Motor neuron (in vitro differentiated cells): Measurements from ENCODE around the gene SDCBP2. TPM values are rescaled to one million over a fixed set of nuclear protein-coding genes. Genes with fewer than 3 reads are reported as not detected.
A peak's percentile ranks its signal among the peaks of the same experiment; 100 is the strongest.

ENCODE experiments used
- ATAC-seq, 8 experiments: fragments of 200-7000 bp; cut with Tn5 transposase; replicated peaks in 6 of 8; 2 replicates each; pipeline ENCODE4 v1.8.0; 2021; ENCODE audit warnings: mild to moderate bottlenecking in 8 of 8, moderate library complexity in 8 of 8
- H3K27ac ChIP-seq, 2 donors: fragments of 250-450 bp; sonication (Bioruptor Pico); 2 replicates each; pipeline ENCODE4 v1.9.0; 2021; ENCODE audit warnings: antibody characterized with exemption in 2 of 2, mild to moderate bottlenecking in 2 of 2, moderate library complexity in 1 of 2
- H3K4me1 ChIP-seq, 2 donors: fragments of 250-450 bp; sonication (Bioruptor Pico); replicated peaks in 1 of 2; 2 replicates each; pipeline ENCODE4 v1.6.1; 2021; ENCODE audit warnings: antibody characterized with exemption in 2 of 2, mild to moderate bottlenecking in 2 of 2, moderate library complexity in 1 of 2
- H3K4me3 ChIP-seq, 5 donors: fragments of 250-450 bp; sonication (Bioruptor Pico); 2 replicates each; pipeline ENCODE4 v1.9.0; 2021; ENCODE audit warnings: antibody characterized with exemption in 5 of 5, mild to moderate bottlenecking in 5 of 5, moderate library complexity in 4 of 5
- WGBS, 10 experiments: fragments of 450-650 bp; shearing (Covaris generic); methylation state at CpG; one replicate each; pipeline ENCODE4 v1.0.0; 2022; 5-methylcytosine and 5-hydroxymethylcytosine counted together
- in situ Hi-C, 9 experiments: fragments of 400-800 bp; cut with MboI; loops; one replicate each; pipeline ENCODE4 v1.15.0; 2021; ENCODE audit warnings: low sequenced_read_pairs in 9 of 9, low pct_unique_long_range_greater_than_20kb in 2 of 9; ENCODE audit not compliant: unreplicated experiment in 9 of 9
- total RNA-seq, 8 experiments: library from RNA; unstranded; fragments of 300-600 nt; gene quantifications; 2 replicates each; pipeline versions ENCODE4 v1.2.3 to v1.2.4, GENCODE V29; 2022

SDCBP2 gene
- total RNA-seq, 8 experiments from 2014 or later: 1.4 to 16.3 (median 2.8) TPM

DNA sequence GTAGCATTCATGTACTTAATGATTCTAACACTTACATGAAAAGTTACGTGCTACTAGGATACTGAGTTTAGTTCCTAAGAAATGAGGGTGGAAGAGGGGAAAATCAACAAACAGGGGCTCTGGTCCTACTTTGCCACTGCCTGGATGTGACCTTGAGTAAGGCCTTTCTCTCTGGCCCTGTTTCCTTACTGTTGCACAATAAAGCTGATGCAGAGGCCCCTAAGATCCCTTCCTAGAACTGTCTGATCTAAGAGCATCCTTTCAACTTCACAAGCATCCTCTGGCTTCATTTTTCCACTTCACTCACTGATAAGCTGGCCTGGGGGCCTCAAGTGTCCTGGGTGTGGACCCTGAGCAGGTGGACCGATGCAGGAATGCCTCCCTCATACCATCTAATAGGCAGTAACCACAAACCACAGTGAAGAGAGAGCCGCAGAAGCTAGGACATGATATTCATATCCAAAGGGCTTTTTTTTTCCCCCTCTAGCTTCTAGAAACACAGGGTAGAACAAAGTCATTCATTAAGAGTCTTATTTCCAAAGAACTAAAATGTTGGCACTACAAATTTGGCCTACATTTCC lies 42.4 kb upstream of the SDCBP2 start:
- H3K27ac ChIP-seq: no peak overlapping the region
- peak in 1 of 8 experiments; percentile 53 for ATAC-seq
- H3K4me1 ChIP-seq: peaks cover 0 to 2% of the 10 kb centered on the region in 2 donors
- in situ Hi-C loops: no loop called here
- H3K4me3 ChIP-seq: no peak overlapping the region
- WGBS, 10 experiments: 51 to 100% (median 100%) methylated on average over 1 to 2 of the region's 3 CpGs; no CpG with 5 or more reads in 1 of the 10 experiments

DNA sequence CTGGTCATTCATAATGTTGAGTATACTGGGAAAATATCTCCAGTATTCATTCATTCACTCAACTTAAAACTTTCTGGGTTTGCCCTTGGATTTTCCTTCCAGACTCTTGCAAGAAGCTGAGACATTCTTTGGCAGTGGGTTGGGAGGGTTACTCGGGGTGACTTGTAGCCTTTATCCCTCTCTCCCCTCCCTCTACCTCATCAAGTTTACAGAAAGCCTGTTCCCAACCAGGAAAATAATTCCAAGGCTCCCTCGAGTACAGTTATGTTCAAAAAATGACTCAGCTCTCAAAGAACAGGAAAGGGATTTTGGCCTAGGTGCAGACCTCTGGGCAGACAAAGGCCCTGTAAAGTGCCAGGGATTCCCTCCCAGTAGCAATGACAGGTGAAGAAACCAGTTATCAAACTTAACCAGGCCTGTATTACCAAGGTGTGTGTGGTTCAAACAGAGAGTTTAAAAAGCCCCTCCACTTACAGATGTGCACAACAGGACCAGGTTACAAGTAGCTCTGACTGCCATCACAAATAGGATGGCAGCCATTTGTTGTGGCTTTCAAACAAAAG lies 41.7 kb upstream of the SDCBP2 start:
- no peak for ATAC-seq
- H3K27ac ChIP-seq: no peak overlapping the region
- in situ Hi-C loops: no loop called here

DNA sequence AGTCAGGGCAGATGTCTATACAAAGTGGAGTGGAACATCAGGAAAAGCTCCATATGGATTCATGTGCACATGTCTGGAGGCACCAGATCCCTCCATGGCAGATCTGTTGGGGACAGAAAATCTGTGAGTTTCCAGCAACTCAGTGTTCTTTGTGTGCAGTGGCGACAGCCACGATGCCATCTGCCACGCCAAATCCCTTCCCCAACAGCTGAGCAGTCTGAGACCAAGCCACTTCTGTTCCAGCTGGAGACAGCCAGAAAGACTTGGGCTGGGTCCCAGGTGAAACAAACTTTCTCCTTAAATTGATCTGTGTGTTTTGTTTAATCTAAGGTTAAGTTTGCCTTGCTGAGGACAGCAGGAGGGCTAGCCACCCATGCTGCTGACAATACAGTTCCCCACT lies 41.0 kb upstream of the SDCBP2 start:
- no peak for ATAC-seq
- Histone ChIP-seq H3K27ac (no peak overlapping the region), H3K4me3 (no peak overlapping the region), H3K4me1 (peaks cover 0 to 2% of the 10 kb centered on the region in 2 donors)
- in situ Hi-C loops: no loop called here
- 59 to 100% (median 100%) methylated on average over 1 to 3 of the region's 3 CpGs; no CpG with 5 or more reads in 5 of the 10 experiments for WGBS, 10 experiments

More for the DNA sequence above, 41.7 kb upstream of the SDCBP2 start:
- Histone ChIP-seq H3K4me1 (peaks cover 0 to 2% of the 10 kb centered on the region in 2 donors), H3K4me3 (no peak overlapping the region)
- WGBS, 10 experiments: 0 to 100% (median 90%) methylated on average over 1 of the region's 2 CpGs; no CpG with 5 or more reads in 4 of the 10 experiments

DNA sequence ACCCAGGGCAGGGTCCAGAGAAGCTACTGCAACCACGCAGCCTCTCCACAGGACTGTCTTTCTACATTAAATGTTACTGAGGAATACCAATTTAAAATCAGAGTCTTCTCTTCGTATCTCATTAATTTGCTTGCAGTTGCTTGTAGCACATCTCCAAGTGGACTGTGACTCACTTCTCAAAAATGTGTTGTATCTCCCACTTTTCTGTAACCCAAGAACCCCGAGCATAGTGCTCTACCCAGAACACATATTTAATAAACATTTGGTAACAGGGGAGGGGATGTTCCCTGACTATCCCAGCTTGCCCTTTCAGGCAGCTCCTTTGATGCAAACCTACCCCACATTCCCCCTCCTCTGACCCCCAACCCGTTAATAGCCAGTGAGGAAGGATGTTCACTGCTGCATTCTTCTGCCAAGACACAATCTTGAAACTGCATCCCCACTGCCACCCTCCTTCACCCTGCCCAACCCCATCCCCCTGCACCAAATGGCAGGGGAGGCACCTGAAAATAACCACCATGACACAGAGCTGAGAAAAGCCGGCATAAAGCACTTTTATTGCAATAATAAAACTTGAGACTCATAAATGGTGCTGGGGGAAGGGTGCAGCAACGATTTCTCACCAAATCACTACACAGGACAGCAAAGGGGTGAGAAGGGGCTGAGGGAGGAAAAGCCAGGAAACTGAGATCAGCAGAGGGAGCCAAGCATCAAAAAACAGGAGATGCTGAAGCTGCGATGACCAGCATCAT lies 39.7 kb upstream of the SDCBP2 start:
- no peak overlapping the region for H3K4me3 ChIP-seq
- no peak overlapping the region for H3K27ac ChIP-seq
- 57 to 100% (median 86%) methylated on average over 1 to 4 of the region's 7 CpGs; no CpG with 5 or more reads in 3 of the 10 experiments for WGBS, 10 experiments
- H3K4me1 ChIP-seq: peaks cover 0 to 2% of the 10 kb centered on the region in 2 donors
- peak in 1 of 8 experiments; percentile 30 for ATAC-seq
- in situ Hi-C loops: no loop called here

DNA sequence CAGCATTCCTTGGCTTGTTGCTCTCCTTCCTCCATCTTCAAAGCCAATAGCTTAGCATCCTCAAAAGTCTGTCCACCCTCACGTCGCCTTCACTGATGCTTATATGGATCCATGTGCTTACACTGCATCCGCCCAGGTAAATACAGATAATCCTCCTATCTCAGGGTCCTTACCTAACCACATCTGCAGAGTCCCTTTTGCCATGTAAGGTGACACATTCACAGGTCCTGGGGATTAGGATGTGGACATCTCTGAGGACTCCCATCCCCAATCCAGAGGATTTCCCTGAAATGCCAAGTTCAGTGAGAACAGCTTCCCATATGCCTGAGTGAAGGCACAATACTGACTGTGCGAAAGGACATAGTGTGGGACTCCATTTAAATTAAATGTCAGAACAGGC lies 38.5 kb upstream of the SDCBP2 start:
- ATAC-seq: no peak
- in situ Hi-C loops: no loop called here
- H3K4me3 ChIP-seq: no peak overlapping the region
- H3K4me1 ChIP-seq: peaks cover 0 to 2% of the 10 kb centered on the region in 2 donors
- H3K27ac ChIP-seq: no peak overlapping the region
- WGBS, 10 experiments: 88 to 100% (median 100%) methylated on average over 1 of the region's 4 CpGs; no CpG with 5 or more reads in 7 of the 10 experiments

DNA sequence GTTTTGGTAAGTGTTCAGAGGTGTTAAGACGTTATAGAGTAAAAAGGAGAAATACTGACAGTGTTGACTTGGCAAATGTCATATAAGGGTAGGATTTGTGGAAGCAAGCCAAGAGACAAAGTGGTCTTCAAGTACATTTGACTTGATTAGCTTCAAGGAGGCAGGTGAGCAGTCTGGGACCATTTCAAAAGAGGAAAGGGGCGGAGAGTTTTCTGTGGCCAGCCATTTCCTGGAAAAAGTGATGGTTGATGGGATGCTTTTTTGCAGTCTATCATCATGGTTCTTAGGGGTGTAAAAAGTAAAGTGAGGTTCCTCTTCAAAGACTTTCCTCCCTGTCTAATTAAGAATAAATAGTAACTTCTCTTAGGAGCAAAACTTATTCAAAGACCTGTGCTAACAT lies 35.2 kb upstream of the SDCBP2 start:
- in situ Hi-C loops: no loop called here
- Histone ChIP-seq H3K4me1 (no peaks in the 10 kb centered on the region), H3K27ac (no peak overlapping the region), H3K4me3 (no peak overlapping the region)
- 88 to 100% (median 100%) methylated on average over 1 to 2 of the region's 2 CpGs; no CpG with 5 or more reads in 1 of the 10 experiments for WGBS, 10 experiments
- ATAC-seq: no peak

DNA sequence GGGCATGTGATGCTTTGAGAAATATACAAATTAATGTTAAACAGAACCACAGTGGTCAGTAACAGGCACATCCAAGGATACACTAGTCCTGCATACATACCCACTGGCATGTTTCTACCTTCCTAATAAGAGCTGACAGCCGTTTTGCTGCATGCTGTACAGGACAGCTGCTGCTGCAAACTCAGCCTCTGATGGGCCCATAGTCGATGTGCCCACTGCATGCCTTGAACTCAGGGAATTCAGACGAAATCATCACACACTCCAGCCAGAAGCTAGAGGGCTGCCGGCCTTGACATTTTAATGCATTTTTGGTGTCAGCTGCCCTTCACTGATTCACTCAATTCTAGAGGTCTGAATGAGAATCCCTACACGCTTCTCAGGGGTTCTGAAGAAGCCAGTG lies 34.6 kb upstream of the SDCBP2 start:
- H3K4me1 ChIP-seq: no peaks in the 10 kb centered on the region
- WGBS, 10 experiments: 60 to 100% (median 89%) methylated on average over 1 to 3 of the region's 5 CpGs; no CpG with 5 or more reads in 1 of the 10 experiments
- H3K4me3 ChIP-seq: no peak overlapping the region
- in situ Hi-C loops: no loop called here
- no peak for ATAC-seq
- H3K27ac ChIP-seq: no peak overlapping the region

DNA sequence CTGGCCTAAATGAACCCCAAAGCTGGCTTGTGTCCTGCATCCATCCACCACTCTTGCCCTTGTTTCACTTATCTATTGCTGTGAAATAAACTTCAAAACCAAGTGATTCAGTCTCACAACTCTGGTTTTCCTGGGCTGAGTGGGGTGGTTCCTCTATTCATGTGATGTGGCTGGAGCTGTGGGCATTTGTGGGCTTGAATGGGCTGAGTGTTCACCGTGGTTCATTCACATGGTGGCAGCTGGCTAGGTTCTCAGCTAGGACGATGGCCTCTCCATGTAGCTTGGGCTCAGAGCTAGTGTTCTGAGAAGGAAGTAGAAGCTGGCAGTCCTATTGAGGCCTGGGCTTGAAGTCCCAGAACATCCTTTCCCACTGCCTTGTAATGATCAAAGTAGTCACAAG lies 33.5 kb upstream of the SDCBP2 start:
- Histone ChIP-seq H3K27ac (no peak overlapping the region), H3K4me1 (no peaks in the 10 kb centered on the region), H3K4me3 (no peak overlapping the region)
- in situ Hi-C loops: no loop called here
- 73 to 100% (median 82%) methylated on average over 1 to 2 of the region's 2 CpGs; no CpG with 5 or more reads in 4 of the 10 experiments for WGBS, 10 experiments
- no peak for ATAC-seq

DNA sequence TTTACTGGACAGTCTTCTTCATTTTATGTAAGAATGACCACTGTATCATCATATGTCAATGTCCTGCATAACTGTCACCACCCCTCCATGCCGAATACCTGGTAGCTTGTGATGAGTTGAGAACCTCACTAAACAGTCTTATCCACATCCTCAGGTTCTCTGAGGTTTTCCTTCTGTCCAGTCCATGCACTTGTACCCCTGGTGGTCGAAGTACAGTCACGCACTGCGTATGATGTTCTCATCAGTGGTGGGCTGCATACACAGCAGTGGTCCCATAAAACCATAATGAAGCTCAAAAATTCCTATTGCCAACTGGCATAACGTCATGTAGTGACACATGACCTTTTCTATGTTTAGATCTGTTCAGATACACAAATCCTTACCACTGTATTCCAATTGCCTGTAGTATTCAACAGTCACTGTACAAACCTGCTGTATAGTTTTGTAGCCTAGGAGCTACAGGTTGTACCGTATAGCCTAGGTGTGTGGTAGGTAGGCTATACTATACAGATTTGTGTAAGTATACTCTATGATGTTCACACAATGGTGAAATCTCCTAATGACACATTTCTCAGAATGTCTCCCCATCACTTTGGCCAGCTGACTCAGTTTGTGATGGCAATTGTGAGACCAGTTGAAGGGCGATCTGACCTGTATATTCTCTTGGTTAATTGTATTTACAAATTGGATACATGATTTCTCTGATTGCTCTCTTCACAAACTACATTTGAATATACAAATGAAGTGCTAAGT lies 31.3 kb upstream of the SDCBP2 start:
- ATAC-seq: no peak
- in situ Hi-C loops: no loop called here
- H3K27ac ChIP-seq: no peak overlapping the region
- H3K4me1 ChIP-seq: no peaks in the 10 kb centered on the region
- H3K4me3 ChIP-seq: no peak overlapping the region
- WGBS, 10 experiments: 82 to 100% (median 100%) methylated on average over 1 to 6 of the region's 7 CpGs; no CpG with 5 or more reads in 1 of the 10 experiments

DNA sequence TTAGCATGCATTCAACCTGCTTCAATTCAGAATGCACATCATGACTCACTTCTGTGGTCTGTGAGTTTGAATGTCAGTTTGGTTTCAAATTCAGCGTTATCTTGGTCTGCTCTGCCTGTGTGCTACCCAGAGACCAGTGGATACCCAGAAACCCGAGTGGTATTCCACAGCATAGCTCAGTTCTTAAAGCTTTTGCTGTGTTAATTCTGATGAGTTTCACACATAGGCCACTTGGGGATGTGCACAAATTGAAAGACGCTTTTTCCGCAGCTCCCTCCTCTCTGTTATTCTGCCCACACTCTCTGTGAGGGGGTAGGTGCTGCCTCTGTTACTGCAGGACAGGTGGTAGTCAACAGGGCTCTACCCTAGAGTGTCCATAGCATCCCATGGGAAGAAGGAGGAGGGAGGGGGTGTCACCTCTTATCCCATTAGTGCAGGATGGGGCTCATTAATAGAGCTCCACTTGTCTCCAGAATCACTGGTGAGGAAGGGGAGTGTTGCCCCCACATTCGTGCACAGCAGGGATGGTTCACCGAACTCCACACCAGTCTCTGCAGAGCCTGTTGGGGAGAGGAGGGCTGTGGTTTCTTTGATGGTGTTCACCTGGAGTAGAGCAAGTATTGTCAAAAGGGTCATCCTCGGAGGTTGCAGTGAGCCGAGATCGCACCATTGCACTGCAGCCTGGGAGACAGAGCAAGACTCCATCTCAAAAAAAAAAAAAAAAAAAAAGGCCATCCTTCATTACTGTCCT lies 29.2 kb upstream of the SDCBP2 start:
- in situ Hi-C loops: no loop called here
- WGBS, 10 experiments: 80 to 100% (median 97%) methylated on average over 1 to 6 of the region's 9 CpGs; no CpG with 5 or more reads in 1 of the 10 experiments
- peak in 2 of 8 experiments; percentile 33 to 60 for ATAC-seq
- Histone ChIP-seq H3K4me3 (no peak overlapping the region), H3K4me1 (no peaks in the 10 kb centered on the region), H3K27ac (no peak overlapping the region)

DNA sequence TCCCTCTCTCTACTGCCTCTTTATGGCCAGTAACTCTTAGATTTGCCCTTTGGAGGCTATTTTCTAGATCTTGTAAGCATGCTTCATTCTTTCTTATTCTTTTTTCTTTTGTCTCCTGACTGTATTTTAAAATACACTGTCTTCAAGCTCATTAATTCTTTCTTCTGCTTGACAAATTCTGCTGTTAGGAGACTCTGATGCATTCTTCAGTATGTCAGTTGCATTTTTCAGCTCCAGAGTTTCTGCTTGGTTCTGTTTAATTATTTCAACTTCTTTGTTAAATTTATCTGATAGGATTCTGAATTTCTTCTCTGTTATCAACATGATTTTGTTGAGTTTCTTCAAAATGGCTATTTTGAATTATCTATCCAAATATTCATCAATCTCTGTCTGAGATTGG lies 25.0 kb upstream of the SDCBP2 start:
- Histone ChIP-seq H3K4me3 (no peak overlapping the region), H3K4me1 (no peaks in the 10 kb centered on the region), H3K27ac (no peak overlapping the region)
- in situ Hi-C loops: no loop called here
- ATAC-seq: no peak

DNA sequence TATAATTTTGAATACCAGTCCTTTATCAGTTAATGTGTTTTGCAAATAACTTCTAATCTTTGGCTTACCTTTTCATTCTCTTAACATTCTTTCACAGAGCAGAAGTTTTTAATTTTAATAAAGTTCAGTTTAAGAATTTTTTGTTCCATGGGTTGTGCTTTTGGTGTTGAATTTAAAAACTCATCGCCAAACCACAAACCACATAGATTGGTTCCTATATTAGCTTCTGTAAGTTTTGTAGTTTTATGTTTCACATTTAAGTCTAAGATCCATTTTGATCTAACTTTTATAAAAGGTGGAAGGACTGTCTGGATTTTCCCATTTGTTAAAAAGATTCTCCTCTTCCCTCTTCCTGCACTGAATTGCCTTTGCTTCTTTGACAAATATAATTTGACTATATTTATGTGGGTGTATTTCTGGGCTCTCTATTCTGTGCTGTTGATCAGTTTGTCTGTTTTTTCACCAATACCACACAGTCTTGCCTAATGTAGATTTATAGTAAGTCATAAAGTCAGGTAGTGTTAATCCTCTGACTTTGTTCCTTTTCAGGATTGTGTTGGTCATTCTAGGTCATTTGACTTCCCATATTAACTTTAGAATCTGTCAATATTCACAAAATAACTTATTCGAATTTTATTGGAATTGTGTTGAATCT lies 17.5 kb upstream of the SDCBP2 start:
- WGBS, 10 experiments: 43 to 100% (median 96%) methylated on average over 1 to 2 of the region's 2 CpGs
- peaks cover 3 to 7% of the 10 kb centered on the region in 2 donors for H3K4me1 ChIP-seq
- in situ Hi-C loops: loop anchor here in 1 of 9 experiments (25.0 kb wide), 1 partner anchor 91 kb away; no protein-coding TSS in a partner anchor
- H3K4me3 ChIP-seq: no peak overlapping the region
- no peak for ATAC-seq
- H3K27ac ChIP-seq: no peak overlapping the region
